LNCaP clone FGC (cell line): Measurements from ENCODE around the gene KCNK7.
A peak's percentile ranks its signal among the peaks of the same experiment; 100 is the strongest.

Experiments
- DNase-seq: peaks from one replicate; pipeline ENCODE4 v3.0.0-alpha.2; 2011; ENCODE audit warnings: low read depth
- H3K4me3 ChIP-seq: 2 replicates; pipeline ENCODE4 v1.5.1; 2011; ENCODE audit warnings: mild to moderate bottlenecking, low read depth, low read length, control low read depth
- TF ChIP-seq, protein P1 (sequence below): IDR thresholded peaks from 2 replicates; pipeline ENCODE4 v1.5.1; 2012; ENCODE audit warnings: mild to moderate bottlenecking; ENCODE audit not compliant: control insufficient read depth, insufficient read depth; ENCODE audit errors: extremely low read depth

Gene KCNK7

DNA sequence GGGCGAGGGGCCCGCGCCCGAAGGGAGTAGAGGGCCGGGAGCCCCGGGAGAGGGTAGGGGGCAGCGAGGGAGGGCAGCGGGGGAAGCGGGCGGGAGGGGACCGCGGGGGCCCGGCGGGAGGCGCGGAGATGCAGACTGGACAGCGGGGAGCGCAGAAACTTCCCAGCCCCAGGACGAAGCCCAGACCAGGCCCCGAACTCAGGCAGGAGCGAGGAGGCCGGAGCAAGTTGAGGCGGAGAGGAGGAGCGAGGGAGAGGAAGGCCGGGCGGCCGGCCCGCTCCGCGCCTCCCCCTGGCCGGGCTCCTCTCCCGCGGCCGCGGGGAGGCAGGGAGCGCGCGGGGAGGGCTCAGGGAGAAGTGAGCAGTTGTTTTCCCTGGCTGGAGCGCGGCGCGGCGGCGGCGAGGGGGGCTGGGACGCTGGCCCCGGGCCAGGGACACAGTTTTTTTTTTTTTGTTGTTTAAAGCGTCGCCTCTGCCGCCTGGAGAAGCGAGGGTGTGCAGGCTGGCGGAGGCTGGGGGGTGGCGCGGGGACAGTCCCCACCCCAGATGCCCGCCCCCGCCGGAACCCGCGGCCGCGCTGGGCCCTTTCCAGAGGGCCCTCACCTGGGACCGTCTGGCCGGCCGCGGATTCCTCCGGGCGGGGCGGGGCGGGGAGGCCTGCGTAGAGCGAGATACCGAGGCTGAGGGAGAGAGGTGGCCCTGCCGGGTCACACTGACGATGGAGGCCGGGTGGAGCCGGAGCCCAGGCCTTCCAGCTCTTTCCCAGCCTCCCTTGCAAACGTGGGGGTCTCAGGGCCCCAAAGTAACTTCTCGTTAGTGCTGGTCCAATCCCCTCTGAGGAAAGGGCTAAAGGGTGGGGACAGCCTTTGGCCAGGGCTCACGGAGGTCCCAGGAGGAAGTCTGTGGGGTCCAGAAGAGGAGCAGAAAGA is 37.3 kb downstream of the KCNK7 start, which contains the start of gene LTBP3:
Gene LTBP3, minus strand, starts transcription at position 358 of the 928 bp plus-strand sequence. CDS start 400 bp downstream, outside the sequence.
- peak within 1 kb of the TSS; percentile 49 for H3K4me3 ChIP-seq

DNA sequence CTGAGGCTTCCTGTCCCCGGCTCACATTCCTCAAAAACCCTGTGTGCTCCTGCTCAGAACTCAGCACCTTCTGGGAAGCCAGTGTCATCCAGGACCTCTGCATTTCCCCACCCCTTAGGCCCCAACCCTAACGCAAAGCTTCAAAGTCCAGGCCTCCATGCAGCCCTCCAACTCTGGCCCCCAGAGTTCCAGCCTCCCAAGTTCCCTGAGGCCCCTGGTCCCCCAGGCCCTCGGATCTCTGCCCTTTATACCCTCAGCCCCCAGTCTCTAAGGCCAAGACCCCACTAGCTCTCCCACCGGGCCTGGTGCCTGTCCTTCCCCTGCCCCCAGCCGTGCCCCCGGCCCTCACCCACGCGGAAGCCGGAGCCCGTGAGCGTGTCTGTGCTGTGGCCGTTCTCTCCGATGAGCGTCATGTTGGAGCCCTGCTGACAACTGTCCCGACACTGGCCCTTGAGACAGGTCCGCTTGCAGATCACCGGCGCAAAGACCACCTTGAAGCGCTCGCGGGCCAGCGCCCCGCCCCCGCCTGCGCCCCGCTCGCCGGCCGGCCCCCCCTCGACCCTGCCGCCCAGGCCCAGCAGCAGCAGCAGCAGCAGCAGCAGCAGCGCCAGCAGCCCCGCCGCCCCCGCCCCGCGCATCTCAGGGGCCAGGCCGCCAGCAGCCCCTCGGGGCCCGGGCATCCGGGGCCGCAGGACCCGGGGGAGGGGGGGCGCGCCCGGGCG is 38.2 kb downstream of the KCNK7 start:
- TF ChIP-seq, protein P1, sequence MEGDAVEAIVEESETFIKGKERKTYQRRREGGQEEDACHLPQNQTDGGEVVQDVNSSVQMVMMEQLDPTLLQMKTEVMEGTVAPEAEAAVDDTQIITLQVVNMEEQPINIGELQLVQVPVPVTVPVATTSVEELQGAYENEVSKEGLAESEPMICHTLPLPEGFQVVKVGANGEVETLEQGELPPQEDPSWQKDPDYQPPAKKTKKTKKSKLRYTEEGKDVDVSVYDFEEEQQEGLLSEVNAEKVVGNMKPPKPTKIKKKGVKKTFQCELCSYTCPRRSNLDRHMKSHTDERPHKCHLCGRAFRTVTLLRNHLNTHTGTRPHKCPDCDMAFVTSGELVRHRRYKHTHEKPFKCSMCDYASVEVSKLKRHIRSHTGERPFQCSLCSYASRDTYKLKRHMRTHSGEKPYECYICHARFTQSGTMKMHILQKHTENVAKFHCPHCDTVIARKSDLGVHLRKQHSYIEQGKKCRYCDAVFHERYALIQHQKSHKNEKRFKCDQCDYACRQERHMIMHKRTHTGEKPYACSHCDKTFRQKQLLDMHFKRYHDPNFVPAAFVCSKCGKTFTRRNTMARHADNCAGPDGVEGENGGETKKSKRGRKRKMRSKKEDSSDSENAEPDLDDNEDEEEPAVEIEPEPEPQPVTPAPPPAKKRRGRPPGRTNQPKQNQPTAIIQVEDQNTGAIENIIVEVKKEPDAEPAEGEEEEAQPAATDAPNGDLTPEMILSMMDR, result no peak
- no peak for DNase-seq
- H3K4me3 ChIP-seq, result peak overlapping the region; percentile 49

More for the DNA sequence above, 37.3 kb downstream of the KCNK7 start, which contains the start of gene LTBP3:
- DNase-seq, result no peak
- TF ChIP-seq, protein P1, result peak; percentile 10; the same call in 1 of the 2 replicates

DNA sequence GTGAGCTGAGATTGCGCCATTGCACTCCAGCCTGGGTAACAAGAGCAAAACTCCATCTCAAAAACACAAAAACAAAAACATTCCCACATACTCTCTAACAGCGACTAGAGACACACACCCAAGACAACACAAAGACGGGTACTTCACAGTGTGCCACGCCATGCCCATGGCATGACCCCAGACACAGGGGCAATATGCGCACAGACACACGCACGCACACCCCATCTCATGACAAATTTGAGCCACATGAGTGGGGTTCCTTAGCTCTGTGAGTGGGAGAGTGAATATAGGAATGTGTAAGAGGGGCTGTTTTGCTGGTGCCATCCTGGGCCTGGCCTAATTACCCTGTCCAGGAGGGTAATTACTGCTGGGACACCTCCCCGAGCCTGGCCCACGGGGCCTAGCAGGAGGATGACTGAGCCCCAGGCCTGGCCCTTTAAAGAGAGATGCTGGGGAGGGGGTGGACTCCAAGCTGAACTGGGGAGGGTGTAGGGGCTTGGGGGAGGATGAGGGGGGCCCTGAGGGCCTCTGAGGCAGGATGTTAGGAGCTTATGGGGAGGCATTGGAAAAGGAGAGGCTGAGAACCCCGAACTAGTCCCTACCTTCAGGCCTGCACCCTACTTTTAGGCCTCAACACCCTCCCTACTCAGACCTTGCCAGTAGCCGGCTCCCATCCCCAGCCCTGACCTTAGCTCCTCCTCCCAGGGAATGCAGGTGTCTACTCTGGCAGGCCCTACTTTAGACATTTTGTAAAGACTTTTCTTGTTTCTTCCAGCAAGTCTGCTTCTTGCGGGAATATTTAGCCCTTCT is 38.9 kb downstream of the KCNK7 start:
- no peak for DNase-seq
- peak overlapping the region; percentile 49 for H3K4me3 ChIP-seq
- TF ChIP-seq, protein P1, result no peak

DNA sequence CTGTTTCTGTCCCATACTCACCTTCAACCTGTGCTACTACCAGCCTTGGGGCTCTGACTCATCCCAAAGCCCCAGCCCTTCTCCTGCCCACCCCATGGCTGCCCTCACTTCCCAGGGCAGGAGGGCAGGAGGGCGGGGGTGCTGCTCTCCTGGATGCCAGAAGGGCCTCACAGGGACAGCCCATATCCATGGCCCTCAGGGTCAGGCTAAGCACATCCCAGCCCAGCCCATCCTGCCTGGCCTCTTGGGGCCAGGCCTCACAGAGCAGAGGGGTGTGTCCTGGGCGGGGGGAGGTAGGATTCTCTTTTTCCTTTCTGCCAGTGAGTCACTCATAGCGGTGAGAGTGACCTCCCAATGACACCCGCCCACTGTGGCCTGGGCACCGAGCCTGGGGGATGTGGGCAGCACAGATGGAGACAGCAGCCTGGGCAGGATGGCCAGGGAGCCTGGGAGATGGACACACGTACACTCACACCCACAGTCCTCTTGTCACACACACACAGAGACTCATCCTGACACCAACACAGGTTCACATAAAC is 39.8 kb downstream of the KCNK7 start:
- TF ChIP-seq, protein P1, result no peak
- no peak overlapping the region for H3K4me3 ChIP-seq
- DNase-seq, result no peak

DNA sequence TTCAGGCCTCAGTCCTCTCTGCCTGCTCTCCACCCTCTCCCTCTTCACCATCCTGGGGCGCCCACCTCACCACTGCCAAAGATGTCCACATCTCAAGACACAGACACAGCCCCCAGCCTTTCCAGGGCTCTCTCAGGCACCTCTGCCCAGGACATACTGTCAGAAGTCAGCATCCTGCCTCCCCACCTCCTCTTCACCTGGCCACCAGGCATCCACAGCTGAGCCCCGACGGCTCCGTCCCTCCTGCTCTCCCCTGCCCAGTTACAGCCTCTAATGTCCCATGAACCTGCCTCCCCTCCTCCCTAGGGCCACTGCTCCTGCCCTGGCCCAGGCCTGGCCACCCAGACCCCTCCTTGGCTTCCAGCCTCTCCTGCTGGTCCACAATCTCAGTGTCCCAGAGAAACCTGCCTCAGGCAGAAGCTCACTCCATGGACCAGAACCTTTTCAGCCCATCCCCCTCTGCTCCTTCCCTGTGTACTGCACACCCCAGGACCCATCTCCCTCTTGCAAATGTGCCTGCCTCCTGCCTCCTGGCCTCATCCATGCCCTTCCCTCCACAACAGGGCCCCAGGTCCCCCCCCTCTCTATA is 40.7 kb downstream of the KCNK7 start:
- no peak for DNase-seq
- TF ChIP-seq, protein P1, result no peak
- no peak overlapping the region for H3K4me3 ChIP-seq
